ENCODE results near the gene HIC2.
"Not testable (repeated sequence)": the region's sequence is repeated elsewhere in the genome, so short reads cannot be mapped to it uniquely, and the experiment has no call there.

HIC2 gene

GRCh38 chr22:21417227-21417746, at the start of gene HIC2:
Gene HIC2, plus strand, starts transcription at chr22:21417371. Its CDS starts 25,461 bp downstream, at chr22:21442832.
- not testable (repeated sequence) for DNase-seq (ENCODE audit: low read depth)

GRCh38 chr22:21368603-21369310, 48.4 kb upstream of the HIC2 start:
- DNase-seq (ENCODE audit: low read depth): not testable (repeated sequence)

- not testable (repeated sequence) for DNase-seq (ENCODE audit: low read depth)
Measured at GRCh38 chr22:21375880-21376279, 41.3 kb upstream of the HIC2 start.

GRCh38 chr22:21383701-21384467, 33.3 kb upstream of the HIC2 start, which contains the start of gene RIMBP3B:
Gene RIMBP3B, plus strand, starts transcription at chr22:21383751. Its CDS starts 108 bp downstream, at chr22:21383859.
- DNase-seq (ENCODE audit: low read depth): not testable (repeated sequence)

GRCh38 chr22:21384468-21385357, 32.5 kb upstream of the HIC2 start:
- not testable (repeated sequence) for DNase-seq (ENCODE audit: low read depth)

- DNase-seq (ENCODE audit: low read depth): not testable (repeated sequence)
Measured at GRCh38 chr22:21389480-21389879, 27.7 kb upstream of the HIC2 start.

- DNase-seq (ENCODE audit: low read depth): not testable (repeated sequence)
Measured at GRCh38 chr22:21390013-21390412, 27.2 kb upstream of the HIC2 start.

GRCh38 chr22:21394613-21395012, 22.6 kb upstream of the HIC2 start:
- DNase-seq (ENCODE audit: low read depth): not testable (repeated sequence)

GRCh38 chr22:21401197-21401969, 15.8 kb upstream of the HIC2 start:
- DNase-seq (ENCODE audit: low read depth): not testable (repeated sequence)

GRCh38 chr22:21402763-21403314, 14.3 kb upstream of the HIC2 start:
- not testable (repeated sequence) for DNase-seq (ENCODE audit: low read depth)

- not testable (repeated sequence) for DNase-seq (ENCODE audit: low read depth)
Measured at GRCh38 chr22:21407139-21407538, 10.0 kb upstream of the HIC2 start.

- DNase-seq (ENCODE audit: low read depth): not testable (repeated sequence)
Measured at GRCh38 chr22:21407792-21408191, 9.4 kb upstream of the HIC2 start.

- not testable (repeated sequence) for DNase-seq (ENCODE audit: low read depth)
Measured at GRCh38 chr22:21416375-21416774, 796 bp upstream of the HIC2 start.

- not testable (repeated sequence) for DNase-seq (ENCODE audit: low read depth)
Measured at GRCh38 chr22:21417853-21418252, 682 bp downstream of the HIC2 start.

- DNase-seq (ENCODE audit: low read depth): not testable (repeated sequence)
Measured at GRCh38 chr22:21418974-21419638, 1.9 kb downstream of the HIC2 start.

- DNase-seq (ENCODE audit: low read depth): not testable (repeated sequence)
Measured at GRCh38 chr22:21420180-21420763, 3.1 kb downstream of the HIC2 start.

- DNase-seq (ENCODE audit: low read depth): not testable (repeated sequence)
Measured at GRCh38 chr22:21424084-21424709, 7.0 kb downstream of the HIC2 start.

GRCh38 chr22:21434378-21435233, 17.4 kb downstream of the HIC2 start:
- DNase-seq (ENCODE audit: low read depth): not testable (repeated sequence)

Measured in activated T-helper 9 cell treated with anti-CD3 and anti-CD28 coated beads, Interleukin-2, amount 50 U/mL, for 16 hours (primary cell).